B cell (primary cell): ENCODE data around the gene RTF2. TPM values are rescaled to one million over a fixed set of nuclear protein-coding genes. Genes with fewer than 3 reads are reported as not detected.

ENCODE experiments used
- ATAC-seq: fragments of 200-7000 bp; cut with Tn5 transposase; one replicate; pipeline ENCODE4 v1.10.0; 2021; ENCODE audit warnings: low read depth, mild to moderate bottlenecking, moderate number of reproducible peaks, moderate library complexity
- CTCF ChIA-PET: fragments of 350-600 bp; sonication (Branson Sonifier 250); formaldehyde crosslinking; loops from one replicate; lab custom pipeline; 2021; ENCODE audit warnings: antibody characterized with exemption, inconsistent platforms; lab: Charles Lee
- POLR2A ChIA-PET: fragments of 350-600 bp; sonication (Branson Sonifier 250); formaldehyde crosslinking; loops from one replicate; lab custom pipeline; 2021; ENCODE audit warnings: antibody characterized with exemption; lab: Charles Lee
- DNase-seq: peaks from one replicate; pipeline ENCODE4 v3.0.0; 2013
- H2AFZ ChIP-seq: 2 replicates; pipeline ENCODE4 v1.6.1; 2012; ENCODE audit warnings: mild to moderate bottlenecking, low read depth, low read length; ENCODE audit not compliant: insufficient read depth, poor library complexity, severe bottlenecking
- H3K27ac ChIP-seq, 2 donors: 1 replicate in 1 of 2; 2 replicates in 1 of 2; pipeline ENCODE4 v1.5.1; 2012 to 2013; ENCODE audit warnings: low read length in 2 of 2, mild to moderate bottlenecking in 2 of 2, moderate library complexity in 1 of 2
- H3K27me3 ChIP-seq, 4 experiments: fragments of 200-600 bp in 1 of 4; sonication (generic) in 1 of 4; replicated peaks in 1 of 4; 1 replicate in 2 of 4; 2 replicates in 2 of 4; pipeline versions ENCODE4 v1.6.1 to v1.7.0; 2013 to 2016; ENCODE audit warnings: low read length in 3 of 4, mild to moderate bottlenecking in 2 of 4, mixed read lengths in 1 of 4, moderate library complexity in 1 of 4; ENCODE audit not compliant: insufficient read depth in 4 of 4, control insufficient read depth in 3 of 4; ENCODE audit errors: control extremely low read depth in 1 of 4
- H3K36me3 ChIP-seq, 2 experiments: replicated peaks in 1 of 2; 1 replicate in 1 of 2; 2 replicates in 1 of 2; pipeline versions ENCODE4 v1.6.1 to v1.7.1; 2013; ENCODE audit warnings: low read length in 1 of 2; ENCODE audit not compliant: insufficient read depth in 2 of 2, control insufficient read depth in 1 of 2; ENCODE audit errors: control extremely low read depth in 1 of 2, extremely low read depth in 1 of 2
- H3K4me1 ChIP-seq, 2 donors: fragments of 200-600 bp in 1 of 2; sonication (generic) in 1 of 2; 1 replicate in 1 of 2; 2 replicates in 1 of 2; pipeline versions ENCODE4 v1.5.1 to v1.6.1; 2013 to 2017; ENCODE audit warnings: low read length in 2 of 2; ENCODE audit not compliant: control insufficient read depth in 2 of 2, insufficient read depth in 2 of 2
- H3K4me2 ChIP-seq: replicated peaks from 2 replicates; pipeline ENCODE3; 2012; ENCODE audit warnings: mild to moderate bottlenecking, low read depth, low read length; ENCODE audit not compliant: poor library complexity, severe bottlenecking
- H3K4me3 ChIP-seq, 5 experiments: fragments of 200-600 bp in 1 of 5; sonication (generic) in 1 of 5; 1 replicate in 3 of 5; 2 replicates in 2 of 5; pipeline versions ENCODE4 v1.5.1 to v1.7.0; 2011 to 2016; ENCODE audit warnings: low read length in 4 of 5, mild to moderate bottlenecking in 4 of 5, low read depth in 2 of 5, control low read depth in 1 of 5, moderate library complexity in 1 of 5; ENCODE audit not compliant: insufficient read depth in 1 of 5; ENCODE audit errors: control extremely low read depth in 1 of 5, extremely low read depth in 1 of 5
- H3K79me2 ChIP-seq: fragments of 200-600 bp; sonication (generic); one replicate; pipeline ENCODE4 v1.6.0; 2016; ENCODE audit warnings: low read length; ENCODE audit not compliant: control insufficient read depth, insufficient read depth
- H3K9ac ChIP-seq: fragments of 200-600 bp; sonication (generic); 2 replicates; pipeline ENCODE4 v1.6.1; 2017; ENCODE audit warnings: mild to moderate bottlenecking, low read length, moderate library complexity
- H3K9me3 ChIP-seq, 3 donors: one replicate each; pipeline versions ENCODE4 v1.6.1 to v1.7.1; 2013; ENCODE audit warnings: low read length in 2 of 3; ENCODE audit not compliant: control insufficient read depth in 2 of 3, insufficient read depth in 1 of 3; ENCODE audit errors: control extremely low read depth in 1 of 3
- H4K20me1 ChIP-seq: 2 replicates; pipeline ENCODE4 v1.6.0; 2012; ENCODE audit warnings: mild to moderate bottlenecking, low read length; ENCODE audit not compliant: insufficient read depth, control insufficient read depth, poor library complexity, severe bottlenecking
- H3K27ac Mint-ChIP-seq: one replicate; pipeline ENCODE4 v1.8.0; 2021; ENCODE audit warnings: mixed read lengths
- H3K27me3 Mint-ChIP-seq: one replicate; pipeline ENCODE4 v1.8.0; 2021; ENCODE audit warnings: mixed read lengths
- H3K4me1 Mint-ChIP-seq: one replicate; pipeline ENCODE4 v1.8.0; 2021; ENCODE audit warnings: mixed read lengths
- H3K4me3 Mint-ChIP-seq: one replicate; pipeline ENCODE4 v1.8.0; 2021; ENCODE audit warnings: mixed read lengths
- H3K9me3 Mint-ChIP-seq: one replicate; pipeline ENCODE4 v1.8.0; 2022; ENCODE audit warnings: mixed read lengths; ENCODE audit not compliant: insufficient read depth
- CTCF ChIP-seq: fragments of 200-600 bp; IDR thresholded peaks from one replicate; pipeline ENCODE4 v1.8.0; 2022; ENCODE audit warnings: antibody characterized with exemption, mild to moderate bottlenecking
- EZH2 ChIP-seq: IDR thresholded peaks from 2 replicates; pipeline ENCODE4 v1.6.1; 2012; ENCODE audit warnings: borderline replicate concordance, low read depth, mild to moderate bottlenecking, moderate library complexity, low read length; ENCODE audit not compliant: insufficient read depth, poor library complexity, severe bottlenecking
- WGBS: methylation state at CpG from one replicate; pipeline ENCODE4 v1.1.5; 2013; ENCODE audit warnings: missing lambda C conversion rate; ENCODE audit not compliant: insufficient coverage; 5-methylcytosine and 5-hydroxymethylcytosine counted together
- intact Hi-C: fragments of 100-400 bp; cut with micrococcal nuclease; formaldehyde crosslinking; loops from one replicate; pipeline ENCODE4 v1.10.0; 2022
- polyA plus RNA-seq: library from polyadenylated mRNA; depleted of rRNA; stranded (reverse); fragments of >200 nt; gene quantifications from 2 replicates; pipeline ENCODE4 v1.2.3, GENCODE V29; 2012
- total RNA-seq, 2 donors: library from RNA; stranded (reverse); fragments of 120-200 nt in 1 of 2; gene quantifications; 1 replicate in 1 of 2; 2 replicates in 1 of 2; pipeline versions ENCODE4 v1.2.3 to v1.2.4, GENCODE V29; 2013 to 2022

The RTF2 gene
- total and polyA plus RNA-seq, 2 donors (not counting 1 experiment from before 2014, with no cell fraction given), result 34.6 to 78.4 TPM

GRCh38 chr20:56439771-56440291 is 28.6 kb upstream of the RTF2 start:
- H3K4me1 Mint-ChIP-seq, result peaks cover 24% of the 10 kb centered on the region
- DNase-seq, result no peak
- Histone ChIP-seq H3K27ac (no peak overlapping the region), H3K9me3 (peaks cover 0 to 3% (median 0%) of the 10 kb centered on the region in 3 donors), H4K20me1 (no peaks in the 10 kb centered on the region), H3K4me3 (no peak overlapping the region), H3K36me3 (no peaks in the 10 kb centered on the region), H3K79me2 (no peaks in the 10 kb centered on the region), H3K4me1 (peaks cover 12 to 20% of the 10 kb centered on the region in 2 donors), H2AFZ (no peak overlapping the region), H3K4me2 (peak overlapping the region; percentile 10), H3K27me3 (no peaks in the 10 kb centered on the region), H3K9ac (no peak overlapping the region)
- ChIA-PET POLR2A (no interaction called here), CTCF (no interaction called here)
- no peaks in the 10 kb centered on the region for H3K27me3 Mint-ChIP-seq
- 40% methylated on average over 4 of the region's 5 CpGs for WGBS
- no peak overlapping the region for H3K27ac Mint-ChIP-seq
- TF ChIP-seq EZH2 (no peak), CTCF (no peak)
- no peak overlapping the region for H3K4me3 Mint-ChIP-seq
- intact Hi-C loops, result no loop called here
- ATAC-seq, result no peak
- no peaks in the 10 kb centered on the region for H3K9me3 Mint-ChIP-seq

GRCh38 chr20:56440346-56441007 is 27.9 kb upstream of the RTF2 start:
- peak; percentile 33 for ATAC-seq
- CTCF ChIA-PET, result no interaction called here
- no peak overlapping the region for H2AFZ ChIP-seq
- Mint-ChIP-seq H3K27me3 (no peaks in the 10 kb centered on the region), H3K4me3 (no peak overlapping the region), H3K27ac (no peak overlapping the region), H3K9me3 (no peaks in the 10 kb centered on the region), H3K4me1 (peaks cover 19% of the 10 kb centered on the region)
- H4K20me1 ChIP-seq, result no peaks in the 10 kb centered on the region
- H3K4me2 ChIP-seq, result peak overlapping the region; percentile 10
- POLR2A ChIA-PET, result no interaction called here
- H3K9ac ChIP-seq, result no peak overlapping the region
- H3K27ac ChIP-seq, result no peak overlapping the region
- intact Hi-C loops, result no loop called here
- no peaks in the 10 kb centered on the region for H3K36me3 ChIP-seq
- no peak for TF ChIP-seq EZH2
- no peak for TF ChIP-seq CTCF
- peak; percentile 35 for DNase-seq
- H3K79me2 ChIP-seq, result no peaks in the 10 kb centered on the region
- 30% methylated on average over 4 of the region's 4 CpGs for WGBS
- no peaks in the 10 kb centered on the region for H3K27me3 ChIP-seq
- H3K4me1 ChIP-seq, result peaks cover 12 to 17% of the 10 kb centered on the region in 2 donors
- no peak overlapping the region for H3K4me3 ChIP-seq
- peaks cover 0 to 3% (median 0%) of the 10 kb centered on the region in 3 donors for H3K9me3 ChIP-seq
